ENCODE data around the gene CTU2. TPM values are rescaled to one million over a fixed set of nuclear protein-coding genes. Genes with fewer than 3 reads are reported as not detected.

Gene CTU2
- total RNA-seq, 4 donors from 2014 or later = 9.4 to 9.9 (median 9.5) TPM

DNA sequence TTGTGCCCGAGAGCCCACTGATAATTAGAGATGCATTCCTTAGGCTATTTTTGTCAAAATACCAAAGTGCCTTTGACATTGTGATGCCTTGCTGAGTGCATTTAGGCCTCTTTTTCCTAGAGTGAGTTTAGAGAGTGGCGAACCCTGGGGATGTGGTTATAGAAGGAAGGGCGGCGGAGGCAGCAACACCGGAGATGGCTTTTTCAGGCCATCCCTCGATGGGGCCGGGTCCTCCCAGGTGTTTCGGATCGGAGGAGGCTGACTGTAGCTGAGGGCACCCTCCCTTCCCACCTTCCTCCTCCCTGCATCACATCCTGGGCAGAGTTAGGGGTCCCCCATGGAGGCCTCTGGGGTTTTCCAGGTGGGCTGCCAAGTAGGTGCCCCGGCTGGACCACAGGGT lies 13.4 kb upstream of the CTU2 start:
- intact Hi-C loops (cut with DNase I; ENCODE audit: low total_unique reads) = no loop called here
- H3K4me3 ChIP-seq (ENCODE audit: low read depth, poor library complexity, severe bottlenecking) = no peak overlapping the region
- no peak for TF ChIP-seq CTCF (IDR thresholded peaks at IDR 0.05)
- no peak for TF ChIP-seq POLR2A (IDR thresholded peaks at IDR 0.05)
- WGBS, 2 donors = 74 to 81% methylated on average over 10 of the region's 10 CpGs
- DNase-seq (ENCODE audit: low spot score in 2 of 2) = no peak

GRCh38 chr16:88693420-88694177 lies 12.7 kb upstream of the CTU2 start:
- no peak for TF ChIP-seq POLR2A (IDR thresholded peaks at IDR 0.05)
- TF ChIP-seq CTCF (IDR thresholded peaks at IDR 0.05) = no peak
- WGBS, 2 donors = 60 to 80% methylated on average over 6 to 35 of the region's 39 CpGs
- H3K4me3 ChIP-seq (ENCODE audit: low read depth, poor library complexity, severe bottlenecking) = no peak overlapping the region
- intact Hi-C loops (cut with DNase I; ENCODE audit: low total_unique reads) = no loop called here
- DNase-seq (ENCODE audit: low spot score in 2 of 2) = no peak

GRCh38 chr16:88694221-88695087 lies 11.8 kb upstream of the CTU2 start:
- intact Hi-C loops (cut with DNase I; ENCODE audit: low total_unique reads) = no loop called here
- H3K4me3 ChIP-seq (ENCODE audit: low read depth, poor library complexity, severe bottlenecking) = no peak overlapping the region
- TF ChIP-seq POLR2A (IDR thresholded peaks at IDR 0.05) (no peak), CTCF (IDR thresholded peaks at IDR 0.05) (no peak)
- WGBS, 2 donors = 84 to 88% methylated on average over 34 to 35 of the region's 37 CpGs
- DNase-seq (ENCODE audit: low spot score in 2 of 2) = no peak

DNA sequence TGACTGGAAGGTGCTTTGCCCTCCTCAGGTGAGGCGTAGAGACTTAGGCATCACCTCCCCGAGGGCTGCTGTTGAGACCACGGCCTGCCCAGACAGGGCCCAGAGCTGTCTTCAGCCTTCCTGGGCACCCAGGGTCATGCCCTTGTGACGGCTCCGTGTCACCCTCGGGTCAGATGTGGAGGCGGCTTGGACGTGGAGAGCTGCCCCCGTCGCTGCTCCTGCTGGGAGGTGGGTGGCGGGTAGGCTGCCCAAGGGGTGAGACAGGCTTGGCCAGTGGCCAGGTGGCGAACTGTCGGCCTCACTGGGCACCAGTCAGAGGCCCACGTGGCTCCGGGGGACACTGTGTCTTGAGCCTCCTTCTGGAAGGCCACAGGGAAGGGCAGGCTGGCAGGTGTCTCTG lies 11.1 kb upstream of the CTU2 start:
- TF ChIP-seq POLR2A (IDR thresholded peaks at IDR 0.05) (no peak), CTCF (IDR thresholded peaks at IDR 0.05) (no peak)
- intact Hi-C loops (cut with DNase I; ENCODE audit: low total_unique reads) = no loop called here
- no peak for DNase-seq (ENCODE audit: low spot score in 2 of 2)
- WGBS, 2 donors = 63 to 79% methylated on average over 8 to 15 of the region's 15 CpGs
- H3K4me3 ChIP-seq (ENCODE audit: low read depth, poor library complexity, severe bottlenecking) = no peak overlapping the region

DNA sequence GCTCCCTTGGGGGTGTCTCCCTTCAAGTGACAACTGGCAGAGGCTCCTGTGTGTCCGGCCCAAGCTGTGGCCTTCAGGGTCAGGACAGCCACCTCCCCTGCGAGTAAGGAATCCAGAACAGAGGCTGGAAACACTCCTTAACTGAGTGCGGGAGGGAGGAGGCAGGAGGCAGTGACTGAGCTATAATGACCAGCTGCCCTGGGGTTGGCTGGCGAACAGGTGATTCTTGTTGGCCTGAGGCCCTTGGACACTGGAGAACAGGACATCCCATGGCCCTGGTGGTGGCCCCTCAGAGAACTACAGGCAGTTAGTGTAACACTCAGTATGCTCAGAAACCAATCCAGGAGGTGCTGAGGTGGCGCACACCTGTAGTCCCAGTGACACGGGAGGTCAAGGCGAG lies 10.6 kb upstream of the CTU2 start:
- no peak for DNase-seq (ENCODE audit: low spot score in 2 of 2)
- no peak for TF ChIP-seq CTCF (IDR thresholded peaks at IDR 0.05)
- no peak for TF ChIP-seq POLR2A (IDR thresholded peaks at IDR 0.05)
- H3K4me3 ChIP-seq (ENCODE audit: low read depth, poor library complexity, severe bottlenecking) = no peak overlapping the region
- 93 to 96% methylated on average over 7 of the region's 7 CpGs for WGBS, 2 donors
- intact Hi-C loops (cut with DNase I; ENCODE audit: low total_unique reads) = no loop called here
